HG03342 (cell line): Measurements from ENCODE around the gene TM2D1.
A peak's percentile ranks its signal among the peaks of the same experiment; 100 is the strongest.
"Not testable (repeated sequence)": the region's sequence is repeated elsewhere in the genome, so short reads cannot be mapped to it uniquely, and the experiment has no call there.

Experiments
- ATAC-seq: cut with Tn5 transposase; IDR thresholded peaks from one replicate; pipeline ENCODE4 v1.9.1; 2021; ENCODE audit warnings: mild to moderate bottlenecking, moderate library complexity; ENCODE audit not compliant: unreplicated experiment

TM2D1 gene

DNA sequence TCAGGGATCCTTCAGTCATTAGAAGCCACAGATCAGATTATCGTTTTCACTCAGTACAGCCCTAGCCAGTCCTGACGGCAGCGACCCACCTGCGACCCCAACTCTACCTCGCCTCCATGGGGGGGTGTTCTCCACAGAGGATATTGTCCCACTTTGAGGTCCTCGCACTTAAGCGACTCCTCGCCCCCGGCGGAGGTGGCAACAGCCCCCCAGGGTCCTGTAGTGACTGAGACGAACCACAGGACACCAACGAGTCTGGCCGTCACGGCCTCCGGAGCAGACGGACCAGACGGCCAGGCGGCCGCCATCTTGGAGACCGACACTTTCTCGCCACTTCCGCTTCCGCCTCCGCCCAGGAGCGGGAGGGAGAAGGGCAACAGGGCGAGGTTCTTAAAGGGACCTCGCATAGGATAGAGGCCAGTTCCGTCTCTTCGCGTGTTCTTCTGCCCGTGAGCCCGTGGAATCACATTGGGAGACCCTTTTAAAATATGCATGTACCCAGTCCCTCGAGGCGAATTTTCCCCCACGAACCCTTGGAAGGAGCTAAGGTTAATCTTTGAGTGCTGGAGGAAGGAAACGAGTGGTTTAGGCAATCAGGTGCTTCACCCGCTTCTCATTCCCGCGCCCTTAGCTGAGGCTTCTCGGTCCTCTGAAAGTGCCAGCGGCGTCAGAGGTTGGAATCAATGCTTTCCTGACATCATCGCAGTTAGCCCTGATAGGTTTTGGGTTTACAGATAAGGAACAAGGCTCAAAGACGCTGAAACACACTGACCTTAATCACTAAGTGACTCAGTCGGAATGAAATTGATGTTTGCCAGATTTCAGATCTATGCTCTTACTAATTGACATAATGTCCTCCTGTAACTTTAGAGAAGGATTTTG lies at the start of gene TM2D1:
Gene TM2D1, minus strand, starts transcription at position 329 of the 882 bp plus-strand sequence. Its CDS starts 21 bp downstream, at position 308.
- ATAC-seq, result peak; percentile 100

GRCh38 chr1:61770131-61770530 lies 45.2 kb upstream of the TM2D1 start:
- ATAC-seq, result no peak

GRCh38 chr1:61757950-61758349 lies 33.0 kb upstream of the TM2D1 start:
- no peak for ATAC-seq

DNA sequence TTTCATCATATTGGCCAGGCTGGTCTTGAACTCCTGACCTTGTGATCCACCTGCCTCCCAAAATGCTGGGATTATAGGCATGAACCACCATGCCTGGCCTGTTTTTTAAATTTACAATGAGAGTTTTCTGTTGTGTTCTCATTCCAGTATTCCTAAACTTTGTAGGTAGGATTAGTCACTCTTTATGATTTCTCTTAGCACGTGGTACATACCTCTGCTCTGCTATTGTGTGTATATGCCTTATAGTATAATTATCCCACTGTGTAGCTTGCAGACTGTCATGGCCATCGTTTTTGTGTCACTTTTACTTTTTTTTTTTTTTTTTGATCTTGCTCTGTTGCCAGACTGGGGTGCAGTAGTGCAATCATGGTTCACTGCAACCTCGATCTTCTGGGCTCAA lies 31.8 kb upstream of the TM2D1 start:
- no peak for ATAC-seq

DNA sequence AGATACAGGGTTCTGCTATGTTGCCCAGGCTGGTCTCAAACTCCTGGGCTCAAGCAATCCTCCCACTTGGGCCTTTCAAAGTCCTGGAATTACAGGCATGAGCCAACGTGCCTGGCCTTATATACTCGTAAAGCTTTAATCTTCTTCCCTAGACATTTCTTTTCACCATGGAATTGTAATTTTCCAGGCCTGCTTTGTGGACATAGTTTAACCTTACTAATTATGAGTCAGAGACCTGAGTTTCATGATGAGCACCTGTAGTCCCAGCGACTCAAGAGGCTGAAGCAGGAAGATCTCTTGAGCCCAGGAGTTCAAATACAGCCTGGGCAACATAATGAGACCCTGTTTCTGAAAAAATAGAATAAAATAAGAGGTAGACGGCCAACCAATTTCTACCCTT lies 29.6 kb upstream of the TM2D1 start:
- ATAC-seq, result no peak

GRCh38 chr1:61753998-61754508 lies 29.1 kb upstream of the TM2D1 start:
- no peak for ATAC-seq

DNA sequence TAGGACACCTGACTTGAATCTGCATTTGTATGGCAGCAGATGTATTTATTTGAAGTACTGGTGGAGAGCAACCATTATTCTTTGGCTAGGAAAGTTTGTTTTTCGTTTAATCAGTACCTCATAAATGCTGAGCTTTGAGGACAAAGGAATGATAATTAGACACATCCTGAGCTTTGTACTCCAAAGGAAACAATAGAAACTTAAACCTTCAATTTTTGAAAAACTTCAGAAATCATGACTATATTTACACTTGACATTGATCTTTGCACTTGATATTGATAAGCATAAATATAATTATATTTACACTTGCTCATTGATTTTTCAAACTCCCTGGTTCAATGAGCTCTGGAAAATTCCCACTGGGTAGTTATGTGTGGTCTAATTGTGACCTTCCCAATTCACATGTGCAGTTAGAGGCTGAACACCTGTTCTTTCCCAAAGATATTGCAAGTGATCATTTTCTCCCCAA lies 28.0 kb upstream of the TM2D1 start:
- ATAC-seq, result no peak

- ATAC-seq, result no peak
Observed at GRCh38 chr1:61749574-61749973, 24.6 kb upstream of the TM2D1 start.

GRCh38 chr1:61748566-61748965 lies 23.6 kb upstream of the TM2D1 start:
- no peak for ATAC-seq

GRCh38 chr1:61746813-61747212 lies 21.9 kb upstream of the TM2D1 start:
- ATAC-seq, result no peak

GRCh38 chr1:61743716-61744580 lies 19.0 kb upstream of the TM2D1 start:
- no peak for ATAC-seq

GRCh38 chr1:61743431-61743705 lies 18.4 kb upstream of the TM2D1 start:
- ATAC-seq, result no peak

- peak; percentile 50 for ATAC-seq
Observed at GRCh38 chr1:61742620-61743430, 17.9 kb upstream of the TM2D1 start.

GRCh38 chr1:61741711-61742619 lies 17.0 kb upstream of the TM2D1 start, which contains the start of gene PATJ:
Gene PATJ (plus strand): TSS chr1:61742480. CDS start chr1:61762893, 20,413 bp downstream.
- peak; percentile 69 for ATAC-seq

DNA sequence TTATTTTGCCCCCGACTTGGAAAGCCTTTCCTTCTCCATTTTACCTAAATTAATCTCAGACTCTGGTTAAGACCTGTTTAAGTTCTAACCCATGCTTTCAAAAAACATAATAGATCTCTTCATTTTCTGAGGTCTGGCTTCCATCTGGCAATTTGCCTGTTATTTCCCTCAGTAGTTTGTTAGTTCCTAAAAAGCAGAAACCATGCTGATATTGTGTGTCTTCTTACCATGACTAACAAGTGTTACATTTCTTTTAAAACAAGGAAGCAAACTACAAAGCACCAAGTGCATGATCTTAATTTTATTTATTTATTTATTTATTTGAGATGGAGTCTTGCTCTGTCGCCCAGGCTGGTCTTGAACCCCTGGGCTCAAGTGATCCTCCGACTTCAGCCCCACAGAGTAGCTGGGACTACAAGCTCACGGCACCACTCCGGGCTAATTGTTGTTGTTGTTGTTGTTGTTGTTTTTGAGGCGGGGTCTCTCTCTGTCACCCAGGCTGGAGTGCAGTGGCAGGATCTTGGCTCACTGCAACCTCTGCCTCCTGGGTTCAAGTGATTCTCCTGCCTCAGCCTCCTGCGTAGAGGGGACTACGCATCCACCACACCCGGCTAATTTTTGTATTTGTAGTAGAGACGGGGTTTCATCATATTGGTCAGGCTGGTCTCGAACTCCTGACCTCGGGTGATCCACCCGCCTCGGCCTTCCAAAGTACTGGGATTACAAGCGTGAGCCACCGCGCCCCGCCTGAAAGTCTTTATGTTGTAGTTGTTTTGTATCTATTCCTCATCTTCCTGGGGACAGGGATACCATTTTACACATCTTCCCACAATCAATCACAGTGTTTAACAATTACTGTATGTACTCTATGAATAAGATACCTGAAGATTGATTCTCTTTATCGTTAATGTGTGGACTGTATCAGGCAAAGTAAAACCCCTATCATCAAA lies 16.1 kb upstream of the TM2D1 start:
- ATAC-seq, result no peak

GRCh38 chr1:61732726-61733125 lies 7.8 kb upstream of the TM2D1 start:
- no peak for ATAC-seq

DNA sequence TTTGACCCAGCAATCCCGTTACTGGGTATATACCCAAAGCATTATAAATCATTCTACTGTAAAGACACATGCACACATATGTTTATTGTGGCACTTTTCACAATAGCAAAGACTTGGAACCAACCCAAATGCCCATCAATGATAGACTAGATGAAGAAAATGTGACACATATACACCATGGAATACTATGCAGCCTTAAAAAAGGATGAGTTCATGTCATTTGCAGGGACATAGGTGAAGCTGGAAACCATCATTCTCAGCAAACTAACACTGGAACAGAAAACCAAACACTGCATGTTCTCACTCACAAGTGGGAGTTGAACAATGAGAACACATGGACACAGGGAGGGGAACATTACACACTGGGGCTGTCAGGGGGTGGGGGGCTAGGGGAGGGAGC lies 5.7 kb upstream of the TM2D1 start:
- not testable (repeated sequence) for ATAC-seq

- ATAC-seq, result no peak
Observed at GRCh38 chr1:61727544-61727943, 2.6 kb upstream of the TM2D1 start.

DNA sequence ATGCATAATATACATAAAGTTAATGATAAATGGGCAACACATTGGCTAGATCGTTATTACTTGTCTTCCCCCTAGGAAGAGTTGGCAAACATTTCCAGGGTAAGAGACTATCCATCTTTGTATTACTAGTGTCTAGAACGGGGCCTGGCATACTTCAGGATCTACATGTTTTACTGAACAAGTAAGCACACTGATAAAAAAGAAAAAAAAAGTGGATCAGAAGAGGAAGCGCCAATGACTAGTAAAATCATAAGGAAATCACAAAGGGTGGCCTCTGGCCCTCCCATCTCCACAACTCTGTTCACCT lies 482 bp downstream of the TM2D1 start:
- ATAC-seq, result no peak
